H1 (cell line): ENCODE data around the gene KCTD3. TPM values are rescaled to one million over a fixed set of nuclear protein-coding genes. Genes with fewer than 3 reads are reported as not detected.

Experiments used
- CHD2 ChIP-seq: IDR thresholded peaks from 2 replicates; pipeline ENCODE4 v1.6.1; 2012; ENCODE audit warnings: low read length, improper control_type of control experiment
- EZH2 ChIP-seq: fragments of 200-600 bp; sonication (generic); IDR thresholded peaks from 2 replicates; pipeline ENCODE4 v1.7.1; 2012; ENCODE audit warnings: low read depth, mild to moderate bottlenecking, moderate library complexity, low read length, inconsistent platforms; ENCODE audit not compliant: severe bottlenecking
- TAF7 ChIP-seq: optimal IDR thresholded peaks from 2 replicates; pipeline ENCODE3; 2011; ENCODE audit warnings: low read depth, mild to moderate bottlenecking, inconsistent platforms, low read length, moderate library complexity, borderline replicate concordance
- TBP ChIP-seq: IDR thresholded peaks from 2 replicates; pipeline ENCODE4 v1.6.1; 2011; ENCODE audit warnings: low read depth, low read length, improper control_type of control experiment
- TEAD4 ChIP-seq: IDR thresholded peaks from 2 replicates; pipeline ENCODE4 v1.6.1; 2012; ENCODE audit warnings: low read depth, low read length, inconsistent platforms, mixed read lengths
- polyA plus RNA-seq, 7 experiments: library from polyadenylated mRNA; depleted of rRNA in 3 of 7; stranded (reverse) in 5 of 7; unstranded in 2 of 7; fragments of >200 nt in 5 of 7; fragments of 200-250 nt in 2 of 7; gene quantifications; 1 replicate in 5 of 7; 2 replicates in 1 of 7; 4 replicates in 1 of 7; pipeline versions ENCODE4 v1.2.1 to v1.2.3, GENCODE V29; 2011 to 2013; ENCODE audit warnings: missing spikeins in 2 of 7, mixed read lengths in 2 of 7
- total RNA-seq: library from RNA; stranded (reverse); fragmentation: NEBNext Ultra II Directional; extraction: Animal tissue kit (Norgen Biotek cat#: 25700); gene quantifications from 2 replicates; pipeline ENCODE4 v1.2.1, GENCODE V29; 2021
- TF ChIP-seq, protein P1 (sequence below): IDR thresholded peaks from 2 replicates; pipeline ENCODE4 v1.6.1; 2012; ENCODE audit warnings: low read length, inconsistent platforms

Gene KCTD3
- total and polyA plus RNA-seq, 2 of the 8 experiments (the other 6 are each of a cell fraction or from before 2014, with no cell fraction given): 43.0 to 55.6 TPM

DNA sequence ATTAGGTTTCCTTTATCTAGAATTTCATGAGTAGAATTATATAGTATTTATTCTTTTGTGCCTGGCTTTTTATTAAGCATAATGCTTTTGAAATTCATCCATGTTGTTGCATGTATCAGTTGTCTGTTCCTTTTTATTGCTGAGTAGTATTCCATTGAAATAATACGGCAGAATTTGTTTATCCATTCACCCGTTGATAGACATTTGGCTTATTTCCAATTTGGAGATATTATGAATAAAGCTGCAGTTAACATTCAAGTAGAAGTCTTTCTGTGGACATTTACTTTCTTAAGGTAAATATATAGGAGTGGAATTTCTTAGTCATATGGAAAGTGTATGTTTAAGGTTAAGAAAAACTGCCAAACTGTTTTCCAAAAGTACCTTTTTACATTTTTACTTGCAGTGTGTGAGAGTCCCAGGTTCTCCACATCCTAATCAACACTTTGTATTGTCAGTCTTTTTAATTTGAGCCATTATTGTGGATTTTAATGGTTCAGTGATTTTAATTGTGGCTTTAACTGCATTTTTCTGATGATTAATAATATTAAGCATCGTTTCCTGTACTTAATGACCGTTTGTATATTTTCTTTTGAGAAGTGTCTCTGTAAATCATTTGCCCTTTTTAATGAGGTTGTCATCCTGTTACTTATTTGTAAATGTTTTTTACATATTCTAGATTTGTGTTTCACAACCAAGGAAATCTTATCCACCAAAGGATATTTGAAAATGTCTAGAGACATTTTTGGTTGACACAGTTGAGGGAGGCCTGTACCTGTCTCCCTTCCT lies 22.7 kb downstream of the KCTD3 start (continued):
- TF ChIP-seq, protein P1, sequence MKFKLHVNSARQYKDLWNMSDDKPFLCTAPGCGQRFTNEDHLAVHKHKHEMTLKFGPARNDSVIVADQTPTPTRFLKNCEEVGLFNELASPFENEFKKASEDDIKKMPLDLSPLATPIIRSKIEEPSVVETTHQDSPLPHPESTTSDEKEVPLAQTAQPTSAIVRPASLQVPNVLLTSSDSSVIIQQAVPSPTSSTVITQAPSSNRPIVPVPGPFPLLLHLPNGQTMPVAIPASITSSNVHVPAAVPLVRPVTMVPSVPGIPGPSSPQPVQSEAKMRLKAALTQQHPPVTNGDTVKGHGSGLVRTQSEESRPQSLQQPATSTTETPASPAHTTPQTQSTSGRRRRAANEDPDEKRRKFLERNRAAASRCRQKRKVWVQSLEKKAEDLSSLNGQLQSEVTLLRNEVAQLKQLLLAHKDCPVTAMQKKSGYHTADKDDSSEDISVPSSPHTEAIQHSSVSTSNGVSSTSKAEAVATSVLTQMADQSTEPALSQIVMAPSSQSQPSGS: no peak
- TF ChIP-seq CHD2 (no peak), TAF7 (no peak), TBP (no peak), EZH2 (no peak), TEAD4 (no peak)
